Keratinocyte (primary cell): ENCODE results near the gene WDPCP.

Source experiments
- CTCF ChIP-seq, 3 experiments: IDR thresholded peaks in 1 of 3; conservative IDR thresholded peaks in 1 of 3; optimal IDR thresholded peaks in 1 of 3; 2 replicates in 2 of 3; 3 replicates in 1 of 3; pipeline versions ENCODE3 to v1.5.1; 2011; ENCODE audit warnings: low read length in 3 of 3, mild to moderate bottlenecking in 3 of 3, moderate library complexity in 2 of 3, control low read depth in 1 of 3, inconsistent platforms in 1 of 3; ENCODE audit not compliant: insufficient read depth in 2 of 3; ENCODE audit errors: extremely low read depth in 1 of 3
- EZH2 ChIP-seq: IDR thresholded peaks from one replicate; pipeline ENCODE4 v1.6.1; 2012; ENCODE audit warnings: inconsistent platforms, mild to moderate bottlenecking, low read length, moderate library complexity

GRCh38 chr2:63494968-63495367 is 93.3 kb downstream of the WDPCP start:
- TF ChIP-seq CTCF (optimal IDR thresholded peaks at IDR 0.05 in 1 of 3, IDR thresholded peaks at IDR 0.05 in 1 of 3, conservative IDR thresholded peaks at IDR 0.05 in 1 of 3; ENCODE audit: extremely low read depth in 1 of 3, insufficient read depth in 2 of 3, low read length in 3 of 3): no peak
- TF ChIP-seq EZH2: no peak
